GM12878 (cell line): ENCODE results near the gene ALG3. TPM values are rescaled to one million over a fixed set of nuclear protein-coding genes. Genes with fewer than 3 reads are reported as not detected.

Experiments used
- EZH2 ChIP-seq: IDR thresholded peaks from 2 replicates; pipeline ENCODE4 v1.6.1; 2012; ENCODE audit warnings: low read depth, mild to moderate bottlenecking, control low read depth, inconsistent platforms, low read length, borderline replicate concordance; ENCODE audit not compliant: control insufficient read depth
- GABPA ChIP-seq: IDR thresholded peaks from 2 replicates; pipeline ENCODE4 v1.6.1; 2014; ENCODE audit warnings: antibody characterized with exemption, low read depth, mild to moderate bottlenecking, inconsistent platforms
- KDM1A ChIP-seq: fragments of 200-600 bp; sonication (generic); IDR thresholded peaks from 2 replicates; pipeline ENCODE4 v1.6.1; 2016; ENCODE audit warnings: borderline replicate concordance
- MEF2A ChIP-seq: IDR thresholded peaks from 2 replicates; pipeline ENCODE4 v1.6.1; 2011; ENCODE audit warnings: low read depth, mild to moderate bottlenecking, low read length, moderate library complexity; ENCODE audit not compliant: insufficient read depth
- MXI1 ChIP-seq: fragments of 150-350 bp; IDR thresholded peaks from 2 replicates; pipeline ENCODE4 v1.6.1; 2011; ENCODE audit warnings: low read depth, mild to moderate bottlenecking, inconsistent platforms, low read length, improper control_type of control experiment
- PAX5 ChIP-seq: IDR thresholded peaks from 2 replicates; pipeline ENCODE4 v1.6.1; 2011; ENCODE audit warnings: low read depth, low read length, borderline replicate concordance
- POU2F2 ChIP-seq: IDR thresholded peaks from 3 replicates; pipeline ENCODE4 v1.6.1; 2011; ENCODE audit warnings: low read depth, mild to moderate bottlenecking, low read length, borderline replicate concordance
- SMAD1 ChIP-seq: fragments of 450-650 bp; IDR thresholded peaks from 2 replicates; pipeline ENCODE4 v1.6.1; 2018; ENCODE audit warnings: mild to moderate bottlenecking, low read depth; ENCODE audit not compliant: partially characterized antibody
- SREBF1 ChIP-seq: IDR thresholded peaks from 2 replicates; pipeline ENCODE4 v1.6.1; 2012; ENCODE audit warnings: mild to moderate bottlenecking, low read length
- TAF1 ChIP-seq: IDR thresholded peaks from 2 replicates; pipeline ENCODE4 v1.6.1; 2011; ENCODE audit warnings: mild to moderate bottlenecking, low read depth, low read length, borderline replicate concordance
- TBL1XR1 ChIP-seq: IDR thresholded peaks from 2 replicates; pipeline ENCODE4 v1.6.1; 2012; ENCODE audit warnings: low read depth, low read length, improper control_type of control experiment
- polyA plus RNA-seq, 11 experiments: library from polyadenylated mRNA; depleted of rRNA in 4 of 11; unstranded in 6 of 11; stranded (reverse) in 5 of 11; fragments of >200 nt; fragmentation: Nextera tagmentation in 4 of 11; fragmentation: Illumina TruSeq in 1 of 11; extraction: Ambion mirVana in 4 of 11; extraction: Trizol in 1 of 11; gene quantifications; 1 replicate in 1 of 11; 2 replicates in 10 of 11; pipeline versions ENCODE4 v1.2.1 to v1.2.3, GENCODE V29; 2011 to 2016; ENCODE audit warnings: inconsistent platforms in 2 of 11, missing spikeins in 2 of 11, low read depth in 1 of 11
- total RNA-seq, 4 experiments: library from RNA; depleted of rRNA in 3 of 4; stranded (reverse); fragments of >200 nt in 3 of 4; fragmentation: Illumina TruSeq in 1 of 4; extraction: Trizol in 1 of 4; gene quantifications; 2 replicates each; pipeline versions ENCODE4 v1.2.1 to v1.2.3, GENCODE V29; 2013 to 2021
- TF ChIP-seq, protein P1 (sequence below): IDR thresholded peaks from 2 replicates; pipeline ENCODE4 v1.6.1; 2011; ENCODE audit warnings: low read depth, mild to moderate bottlenecking, low read length, moderate library complexity, borderline replicate concordance; ENCODE audit errors: extremely low read depth
- TF ChIP-seq, protein P2 (sequence below): IDR thresholded peaks from 2 replicates; pipeline ENCODE4 v1.6.1; 2011; ENCODE audit warnings: low read depth, low read length, improper control_type of control experiment, borderline replicate concordance
- TF ChIP-seq, protein P3 (sequence below): IDR thresholded peaks from 2 replicates; pipeline ENCODE4 v1.6.1; 2011; ENCODE audit warnings: mild to moderate bottlenecking, low read depth, low read length, moderate library complexity; ENCODE audit not compliant: insufficient replicate concordance
- TF ChIP-seq, protein P4 (sequence below): IDR thresholded peaks from 2 replicates; pipeline ENCODE4 v1.6.1; 2012; ENCODE audit warnings: low read length, inconsistent platforms
- TF ChIP-seq, protein P5 (sequence below): IDR thresholded peaks from 2 replicates; pipeline ENCODE4 v1.6.1; 2011; ENCODE audit warnings: borderline replicate concordance, low read depth, mild to moderate bottlenecking, moderate library complexity, low read length; ENCODE audit not compliant: insufficient read depth, poor library complexity, severe bottlenecking
- TF ChIP-seq, protein P6 (sequence below): IDR thresholded peaks from 2 replicates; pipeline ENCODE4 v1.6.1; 2012; ENCODE audit warnings: low read depth, low read length, improper control_type of control experiment
- TF ChIP-seq, protein P7 (sequence below), 3 experiments: IDR thresholded peaks in 2 of 3; conservative IDR thresholded peaks in 1 of 3; 2 replicates each; pipeline ENCODE4 v1.5.1; 2011; ENCODE audit warnings: low read depth in 3 of 3, low read length in 3 of 3, mild to moderate bottlenecking in 3 of 3, control low read depth in 2 of 3, moderate library complexity in 2 of 3, inconsistent platforms in 1 of 3, mixed read lengths in 1 of 3; ENCODE audit not compliant: control insufficient read depth in 2 of 3, insufficient read depth in 1 of 3; ENCODE audit errors: extremely low read depth in 1 of 3

ALG3 gene
- total and polyA plus RNA-seq, 10 of the 15 experiments (the other 5 are each of a cell fraction or from before 2014, with no cell fraction given), result 13.6 to 84.7 (median 39.4) TPM

DNA sequence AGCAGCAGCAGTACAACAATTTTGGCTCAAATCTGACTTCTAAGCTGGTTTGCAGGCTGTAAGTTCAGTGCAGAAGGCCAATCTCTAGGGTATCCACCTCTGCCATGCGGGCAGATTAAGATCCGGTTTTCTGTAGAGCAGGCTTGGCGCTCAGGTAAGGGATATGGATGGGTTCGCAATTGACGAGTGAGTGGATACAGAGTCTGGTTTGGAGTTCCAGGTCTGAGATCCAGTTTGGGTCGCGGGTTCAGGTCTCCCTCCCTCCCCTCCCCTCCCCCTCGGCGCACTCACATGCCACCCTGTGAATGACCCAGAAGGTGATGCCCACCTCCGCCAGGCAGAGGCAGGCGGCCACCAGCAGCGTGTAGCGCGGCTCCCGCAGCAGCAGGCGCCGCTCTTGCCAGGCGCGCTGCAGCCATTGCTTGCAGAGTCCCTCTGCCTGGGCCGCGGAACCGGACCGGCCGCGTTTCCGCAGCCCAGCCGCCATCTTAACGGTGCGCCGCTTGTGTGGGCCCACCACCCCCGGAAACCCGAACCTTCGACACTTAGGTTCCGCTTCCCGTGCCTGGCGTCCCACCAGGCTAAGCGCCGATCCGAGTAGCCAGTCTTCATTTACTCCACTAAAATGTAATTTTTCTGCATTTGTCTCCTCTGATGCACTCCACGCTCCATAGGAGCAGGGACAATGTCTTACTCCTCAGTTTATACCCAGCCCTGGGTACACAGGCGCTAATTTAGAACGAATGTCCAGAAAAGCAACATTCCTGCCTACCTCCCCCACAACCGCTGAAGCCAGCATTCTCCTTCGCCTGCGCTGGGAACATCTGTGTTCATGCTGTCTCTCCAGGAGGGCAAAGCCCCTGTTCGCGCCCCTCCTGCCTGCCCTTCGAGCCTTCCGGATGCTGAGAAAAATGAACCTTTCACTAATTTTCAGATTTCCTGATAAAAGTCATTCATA is at the start of gene ALG3 (continued):
- TF ChIP-seq, protein P1, sequence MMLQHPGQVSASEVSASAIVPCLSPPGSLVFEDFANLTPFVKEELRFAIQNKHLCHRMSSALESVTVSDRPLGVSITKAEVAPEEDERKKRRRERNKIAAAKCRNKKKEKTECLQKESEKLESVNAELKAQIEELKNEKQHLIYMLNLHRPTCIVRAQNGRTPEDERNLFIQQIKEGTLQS, result no peak
- TF ChIP-seq KDM1A (no peak), TBL1XR1 (no peak; the same call in 1 of the 2 replicates), SREBF1 (no peak), POU2F2 (peak; percentile 82), SMAD1 (no peak), EZH2 (no peak), MXI1 (peak; percentile 79), PAX5 (no peak), TAF1 (peak; percentile 99), GABPA (peak; percentile 91), MEF2A (0 out of 2 replicates have a peak, but pooled peaks have one; percentile 19)
- TF ChIP-seq, protein P2, sequence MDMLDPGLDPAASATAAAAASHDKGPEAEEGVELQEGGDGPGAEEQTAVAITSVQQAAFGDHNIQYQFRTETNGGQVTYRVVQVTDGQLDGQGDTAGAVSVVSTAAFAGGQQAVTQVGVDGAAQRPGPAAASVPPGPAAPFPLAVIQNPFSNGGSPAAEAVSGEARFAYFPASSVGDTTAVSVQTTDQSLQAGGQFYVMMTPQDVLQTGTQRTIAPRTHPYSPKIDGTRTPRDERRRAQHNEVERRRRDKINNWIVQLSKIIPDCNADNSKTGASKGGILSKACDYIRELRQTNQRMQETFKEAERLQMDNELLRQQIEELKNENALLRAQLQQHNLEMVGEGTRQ, result no peak
- TF ChIP-seq, protein P3, sequence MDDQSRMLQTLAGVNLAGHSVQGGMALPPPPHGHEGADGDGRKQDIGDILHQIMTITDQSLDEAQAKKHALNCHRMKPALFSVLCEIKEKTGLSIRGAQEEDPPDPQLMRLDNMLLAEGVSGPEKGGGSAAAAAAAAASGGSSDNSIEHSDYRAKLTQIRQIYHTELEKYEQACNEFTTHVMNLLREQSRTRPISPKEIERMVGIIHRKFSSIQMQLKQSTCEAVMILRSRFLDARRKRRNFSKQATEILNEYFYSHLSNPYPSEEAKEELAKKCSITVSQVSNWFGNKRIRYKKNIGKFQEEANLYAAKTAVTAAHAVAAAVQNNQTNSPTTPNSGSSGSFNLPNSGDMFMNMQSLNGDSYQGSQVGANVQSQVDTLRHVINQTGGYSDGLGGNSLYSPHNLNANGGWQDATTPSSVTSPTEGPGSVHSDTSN, result peak; percentile 6
- TF ChIP-seq, protein P4, sequence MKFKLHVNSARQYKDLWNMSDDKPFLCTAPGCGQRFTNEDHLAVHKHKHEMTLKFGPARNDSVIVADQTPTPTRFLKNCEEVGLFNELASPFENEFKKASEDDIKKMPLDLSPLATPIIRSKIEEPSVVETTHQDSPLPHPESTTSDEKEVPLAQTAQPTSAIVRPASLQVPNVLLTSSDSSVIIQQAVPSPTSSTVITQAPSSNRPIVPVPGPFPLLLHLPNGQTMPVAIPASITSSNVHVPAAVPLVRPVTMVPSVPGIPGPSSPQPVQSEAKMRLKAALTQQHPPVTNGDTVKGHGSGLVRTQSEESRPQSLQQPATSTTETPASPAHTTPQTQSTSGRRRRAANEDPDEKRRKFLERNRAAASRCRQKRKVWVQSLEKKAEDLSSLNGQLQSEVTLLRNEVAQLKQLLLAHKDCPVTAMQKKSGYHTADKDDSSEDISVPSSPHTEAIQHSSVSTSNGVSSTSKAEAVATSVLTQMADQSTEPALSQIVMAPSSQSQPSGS, result no peak
- TF ChIP-seq, protein P5, sequence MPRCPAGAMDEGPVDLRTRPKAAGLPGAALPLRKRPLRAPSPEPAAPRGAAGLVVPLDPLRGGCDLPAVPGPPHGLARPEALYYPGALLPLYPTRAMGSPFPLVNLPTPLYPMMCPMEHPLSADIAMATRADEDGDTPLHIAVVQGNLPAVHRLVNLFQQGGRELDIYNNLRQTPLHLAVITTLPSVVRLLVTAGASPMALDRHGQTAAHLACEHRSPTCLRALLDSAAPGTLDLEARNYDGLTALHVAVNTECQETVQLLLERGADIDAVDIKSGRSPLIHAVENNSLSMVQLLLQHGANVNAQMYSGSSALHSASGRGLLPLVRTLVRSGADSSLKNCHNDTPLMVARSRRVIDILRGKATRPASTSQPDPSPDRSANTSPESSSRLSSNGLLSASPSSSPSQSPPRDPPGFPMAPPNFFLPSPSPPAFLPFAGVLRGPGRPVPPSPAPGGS, result no peak
- TF ChIP-seq, protein P6, sequence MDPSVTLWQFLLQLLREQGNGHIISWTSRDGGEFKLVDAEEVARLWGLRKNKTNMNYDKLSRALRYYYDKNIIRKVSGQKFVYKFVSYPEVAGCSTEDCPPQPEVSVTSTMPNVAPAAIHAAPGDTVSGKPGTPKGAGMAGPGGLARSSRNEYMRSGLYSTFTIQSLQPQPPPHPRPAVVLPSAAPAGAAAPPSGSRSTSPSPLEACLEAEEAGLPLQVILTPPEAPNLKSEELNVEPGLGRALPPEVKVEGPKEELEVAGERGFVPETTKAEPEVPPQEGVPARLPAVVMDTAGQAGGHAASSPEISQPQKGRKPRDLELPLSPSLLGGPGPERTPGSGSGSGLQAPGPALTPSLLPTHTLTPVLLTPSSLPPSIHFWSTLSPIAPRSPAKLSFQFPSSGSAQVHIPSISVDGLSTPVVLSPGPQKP, result 0 out of 2 replicates have a peak, but pooled peaks have one; percentile 68
- TF ChIP-seq, protein P7, sequence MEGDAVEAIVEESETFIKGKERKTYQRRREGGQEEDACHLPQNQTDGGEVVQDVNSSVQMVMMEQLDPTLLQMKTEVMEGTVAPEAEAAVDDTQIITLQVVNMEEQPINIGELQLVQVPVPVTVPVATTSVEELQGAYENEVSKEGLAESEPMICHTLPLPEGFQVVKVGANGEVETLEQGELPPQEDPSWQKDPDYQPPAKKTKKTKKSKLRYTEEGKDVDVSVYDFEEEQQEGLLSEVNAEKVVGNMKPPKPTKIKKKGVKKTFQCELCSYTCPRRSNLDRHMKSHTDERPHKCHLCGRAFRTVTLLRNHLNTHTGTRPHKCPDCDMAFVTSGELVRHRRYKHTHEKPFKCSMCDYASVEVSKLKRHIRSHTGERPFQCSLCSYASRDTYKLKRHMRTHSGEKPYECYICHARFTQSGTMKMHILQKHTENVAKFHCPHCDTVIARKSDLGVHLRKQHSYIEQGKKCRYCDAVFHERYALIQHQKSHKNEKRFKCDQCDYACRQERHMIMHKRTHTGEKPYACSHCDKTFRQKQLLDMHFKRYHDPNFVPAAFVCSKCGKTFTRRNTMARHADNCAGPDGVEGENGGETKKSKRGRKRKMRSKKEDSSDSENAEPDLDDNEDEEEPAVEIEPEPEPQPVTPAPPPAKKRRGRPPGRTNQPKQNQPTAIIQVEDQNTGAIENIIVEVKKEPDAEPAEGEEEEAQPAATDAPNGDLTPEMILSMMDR (IDR thresholded peaks at IDR 0.05 in 2 of 3, conservative IDR thresholded peaks at IDR 0.05 in 1 of 3; ENCODE audit: control insufficient read depth in 2 of 3, extremely low read depth in 1 of 3, insufficient read depth in 1 of 3, low read depth in 3 of 3, low read length in 3 of 3), result no peak
